GDM1 (cell line): ENCODE data around the gene TMEM269.

Experiments
- DNase-seq: peaks from one replicate; lab custom pipeline; 2025; lab: John Stamatoyannopoulos, UW

Gene TMEM269, protein sequence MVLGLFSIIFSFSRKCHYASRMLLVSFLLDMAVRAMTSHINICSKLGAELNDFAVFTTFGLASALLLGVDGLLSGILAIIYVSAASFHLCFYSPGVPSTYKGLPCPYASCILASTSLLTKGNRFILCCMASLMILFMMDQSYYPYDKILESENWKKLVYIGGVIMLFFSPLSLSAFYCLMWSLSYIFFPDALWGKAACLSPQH

DNA sequence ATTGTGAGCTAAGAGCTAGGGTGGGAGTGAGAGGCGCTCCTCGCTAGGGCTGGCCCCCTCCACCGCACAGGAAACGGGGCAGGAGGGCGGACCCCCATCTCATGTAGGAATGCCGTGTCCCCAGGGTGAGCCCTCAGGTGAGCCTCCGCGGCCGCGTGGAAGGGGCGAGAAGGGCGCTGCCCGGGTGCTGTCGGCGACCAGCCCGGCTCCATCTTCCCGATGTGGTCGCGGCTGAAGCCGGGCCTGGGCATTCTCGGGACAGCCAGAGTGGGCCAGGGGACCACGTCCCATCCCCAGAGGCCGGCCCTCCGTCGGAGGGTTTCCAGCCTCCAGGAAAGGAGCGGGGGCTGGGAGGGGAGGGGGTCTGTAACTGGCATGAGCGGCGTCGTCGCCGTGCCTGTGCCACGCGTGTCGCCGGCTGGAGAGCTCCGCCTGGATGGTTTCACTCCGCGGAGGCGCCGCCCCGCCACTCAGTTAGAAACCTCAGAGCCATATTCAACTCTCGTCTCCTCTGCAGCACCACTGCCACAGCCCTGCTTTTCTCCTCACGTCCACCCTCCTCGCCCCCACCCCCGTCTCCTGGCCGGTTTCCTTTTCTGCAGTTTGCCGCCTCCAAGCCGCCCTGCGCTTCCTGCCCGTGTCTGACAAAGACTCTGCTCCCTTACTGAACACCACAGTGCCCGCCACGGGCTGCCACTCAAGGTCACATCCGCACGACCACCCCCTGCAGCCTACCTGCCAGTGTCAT lies at the start of gene TMEM269:
TMEM269 (plus strand) TSS at position 46 of the 748 bp plus-strand sequence. CDS start 4,903 bp downstream, outside the sequence.
- no peak for DNase-seq

DNA sequence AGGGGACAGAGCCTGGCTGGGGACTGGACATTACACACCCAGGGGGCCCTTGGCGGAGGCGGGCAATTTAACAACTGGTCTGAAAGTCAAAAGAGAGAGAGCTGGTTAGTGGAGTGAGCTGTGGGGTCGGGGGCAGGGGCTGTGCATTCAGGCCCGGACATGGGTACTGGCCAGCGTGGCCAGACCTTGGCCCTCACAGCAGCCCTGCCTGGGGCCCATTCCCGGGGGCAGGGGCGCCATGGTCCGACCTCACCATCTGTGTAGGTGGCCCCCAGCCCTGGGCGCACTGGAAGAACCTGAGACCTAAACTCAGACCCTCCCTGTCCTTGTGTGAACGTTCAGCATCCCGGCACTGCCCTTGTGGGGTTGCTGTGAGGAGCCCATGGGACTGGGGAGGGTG lies 49.7 kb upstream of the TMEM269 start:
- DNase-seq, result no peak

DNA sequence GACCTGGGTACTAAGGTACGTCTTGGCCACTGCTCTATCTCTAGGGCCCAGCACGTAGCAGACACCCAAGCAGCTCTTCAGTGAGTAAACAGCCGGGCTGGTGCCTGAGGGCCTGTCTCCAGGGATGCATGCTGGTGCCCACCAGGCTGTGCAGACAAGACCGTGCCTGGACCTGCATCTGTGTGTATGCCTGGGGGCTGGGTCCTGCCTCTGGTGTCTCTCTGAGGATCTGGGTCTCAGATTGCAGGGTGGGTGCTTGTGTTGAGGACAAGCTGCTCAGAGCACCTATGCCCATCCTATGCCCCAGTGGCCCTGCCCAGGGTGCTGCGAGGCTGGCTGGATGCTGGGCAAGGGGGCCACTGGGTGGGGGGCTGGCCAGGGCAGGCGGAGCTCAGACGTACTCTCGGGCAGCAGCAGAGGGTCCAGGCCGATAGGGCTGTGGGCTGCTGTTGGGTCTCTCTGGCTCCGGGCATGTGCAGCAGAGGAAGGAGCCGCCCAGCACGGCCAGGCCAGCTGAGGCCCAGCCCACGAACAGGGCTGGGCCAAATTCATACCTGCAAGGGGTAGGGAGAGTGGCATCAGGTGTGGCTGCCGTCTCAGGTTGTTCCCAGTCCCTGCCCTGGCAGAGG lies 49.2 kb upstream of the TMEM269 start:
- DNase-seq, result no peak

DNA sequence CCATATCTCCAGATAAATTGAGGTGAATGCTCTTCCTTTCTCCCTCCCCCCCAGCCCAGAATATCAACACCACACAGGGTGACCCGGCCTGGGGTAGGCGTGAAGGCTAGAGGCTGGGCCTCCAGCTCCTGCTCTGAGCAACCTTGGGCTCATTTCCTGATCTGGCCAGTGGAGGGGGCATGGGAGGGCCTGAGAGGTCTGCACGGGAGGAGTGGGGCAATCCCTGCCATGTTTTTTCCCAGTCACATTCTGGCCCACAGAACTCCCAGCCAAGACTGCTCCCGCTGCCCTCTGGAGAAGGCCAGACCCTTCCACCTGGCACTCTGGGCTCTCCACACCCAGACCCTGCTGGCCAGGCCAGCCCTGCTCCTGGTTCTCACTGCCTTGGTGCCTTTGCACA lies 48.6 kb upstream of the TMEM269 start:
- DNase-seq, result no peak

DNA sequence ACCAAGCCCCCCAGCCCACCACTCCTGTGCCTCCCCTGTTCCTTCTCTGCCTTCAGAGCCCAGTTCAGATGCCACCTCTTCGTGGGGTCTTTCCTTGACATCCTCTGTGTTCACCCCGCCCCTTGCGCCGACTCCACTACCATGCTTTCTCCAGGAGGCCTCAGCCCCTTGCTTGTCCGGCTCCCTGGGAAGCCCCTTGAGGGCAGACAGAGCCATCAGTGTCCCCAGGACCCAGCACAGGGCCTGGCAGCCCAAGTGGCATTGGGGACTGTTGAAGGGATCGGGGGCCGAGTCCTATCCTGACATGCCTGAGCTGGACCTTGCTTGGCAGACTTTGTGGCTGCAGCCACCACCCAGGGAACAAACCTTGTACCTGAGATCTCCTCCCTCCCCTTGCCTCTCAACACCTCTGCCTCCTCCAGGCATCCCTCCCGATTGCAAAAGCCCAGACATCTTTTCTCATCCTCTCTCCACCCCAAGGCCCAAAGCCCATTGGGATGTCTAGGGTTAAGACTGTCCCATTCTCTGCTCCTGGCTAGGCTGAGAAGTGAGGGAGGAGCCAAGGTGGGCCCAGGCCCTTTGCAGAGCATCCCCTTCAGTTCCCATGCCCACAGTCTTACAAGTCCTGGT lies 48.1 kb upstream of the TMEM269 start:
- no peak for DNase-seq

DNA sequence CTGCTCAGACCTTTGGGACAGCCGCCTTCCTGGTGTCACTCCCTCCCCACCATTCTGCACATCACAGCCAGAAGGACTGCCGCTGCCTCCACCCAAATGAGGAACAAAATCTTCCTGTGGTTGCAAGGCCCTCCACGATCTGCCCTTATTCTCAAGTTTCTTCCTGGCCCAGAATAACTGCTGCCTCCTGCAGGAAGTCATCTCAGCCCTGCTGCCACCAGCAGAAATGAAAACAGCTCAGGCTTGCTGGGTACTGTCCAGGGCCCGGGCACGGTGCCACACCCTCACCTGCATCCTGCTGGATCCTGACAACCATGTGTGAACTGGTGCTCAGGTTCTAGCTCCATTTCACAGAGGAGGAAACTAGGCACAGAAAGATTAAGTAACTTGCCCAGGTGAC lies 47.5 kb upstream of the TMEM269 start:
- peak; percentile 88 for DNase-seq

DNA sequence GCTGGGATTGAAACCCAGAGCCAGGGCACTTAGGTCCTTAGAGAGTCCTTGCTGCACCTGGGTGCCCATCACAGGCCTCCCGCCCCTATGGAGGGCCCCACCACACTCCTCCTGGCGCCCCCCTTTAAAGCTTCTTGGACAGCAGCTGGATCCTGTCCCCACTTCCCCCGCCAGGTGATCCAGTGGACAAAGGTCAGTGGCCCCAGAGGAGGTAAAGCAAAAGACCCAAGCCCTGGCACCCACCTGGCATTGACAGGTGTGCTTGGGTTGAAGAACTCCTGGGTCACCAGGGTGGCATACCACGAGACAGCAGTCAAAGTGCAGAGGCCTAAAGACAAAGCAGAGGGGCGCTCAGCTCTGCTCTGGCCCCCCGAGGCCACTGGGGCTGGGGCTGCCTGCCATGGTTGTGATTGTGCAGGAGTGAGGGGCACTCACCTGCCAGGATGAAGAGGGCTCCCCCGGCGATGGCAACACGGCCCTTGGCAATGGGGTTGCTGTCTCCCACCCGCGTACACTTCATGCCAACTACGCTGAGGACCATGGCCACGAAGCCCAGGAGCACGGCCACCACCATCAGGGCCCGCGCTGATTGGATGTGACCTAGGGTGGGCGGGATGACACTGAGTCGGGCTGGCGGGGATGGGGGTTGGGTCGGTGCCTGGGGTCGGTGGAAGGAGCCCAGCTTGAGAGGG lies 46.7 kb upstream of the TMEM269 start:
- DNase-seq, result no peak

DNA sequence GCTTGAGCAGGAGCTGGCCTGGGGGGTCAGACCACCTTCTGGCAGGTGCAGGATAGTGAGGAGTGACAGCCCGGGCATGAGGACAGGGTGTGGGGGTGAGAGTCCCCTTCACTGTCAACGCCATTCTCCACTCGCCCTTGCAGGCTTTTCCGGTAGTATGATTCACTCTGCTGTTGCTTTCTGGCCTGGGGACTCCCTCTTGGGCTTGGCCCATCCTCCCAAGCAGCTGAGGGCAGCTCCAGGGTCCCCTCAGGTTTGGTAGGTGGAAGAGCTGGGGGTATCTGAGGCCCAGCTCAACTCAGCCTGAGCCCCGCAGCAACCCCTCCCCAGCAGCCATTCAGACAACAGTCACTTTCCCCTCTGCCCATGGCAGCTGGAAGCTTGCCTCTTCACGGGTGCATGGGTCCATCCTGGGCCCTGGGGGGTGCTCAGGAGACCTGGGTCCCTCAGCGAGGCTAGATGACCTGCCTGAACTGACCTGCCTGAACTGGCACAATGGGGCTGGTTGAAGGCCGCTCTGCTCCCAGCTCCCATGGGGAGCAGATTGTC lies 46.0 kb upstream of the TMEM269 start:
- no peak for DNase-seq

DNA sequence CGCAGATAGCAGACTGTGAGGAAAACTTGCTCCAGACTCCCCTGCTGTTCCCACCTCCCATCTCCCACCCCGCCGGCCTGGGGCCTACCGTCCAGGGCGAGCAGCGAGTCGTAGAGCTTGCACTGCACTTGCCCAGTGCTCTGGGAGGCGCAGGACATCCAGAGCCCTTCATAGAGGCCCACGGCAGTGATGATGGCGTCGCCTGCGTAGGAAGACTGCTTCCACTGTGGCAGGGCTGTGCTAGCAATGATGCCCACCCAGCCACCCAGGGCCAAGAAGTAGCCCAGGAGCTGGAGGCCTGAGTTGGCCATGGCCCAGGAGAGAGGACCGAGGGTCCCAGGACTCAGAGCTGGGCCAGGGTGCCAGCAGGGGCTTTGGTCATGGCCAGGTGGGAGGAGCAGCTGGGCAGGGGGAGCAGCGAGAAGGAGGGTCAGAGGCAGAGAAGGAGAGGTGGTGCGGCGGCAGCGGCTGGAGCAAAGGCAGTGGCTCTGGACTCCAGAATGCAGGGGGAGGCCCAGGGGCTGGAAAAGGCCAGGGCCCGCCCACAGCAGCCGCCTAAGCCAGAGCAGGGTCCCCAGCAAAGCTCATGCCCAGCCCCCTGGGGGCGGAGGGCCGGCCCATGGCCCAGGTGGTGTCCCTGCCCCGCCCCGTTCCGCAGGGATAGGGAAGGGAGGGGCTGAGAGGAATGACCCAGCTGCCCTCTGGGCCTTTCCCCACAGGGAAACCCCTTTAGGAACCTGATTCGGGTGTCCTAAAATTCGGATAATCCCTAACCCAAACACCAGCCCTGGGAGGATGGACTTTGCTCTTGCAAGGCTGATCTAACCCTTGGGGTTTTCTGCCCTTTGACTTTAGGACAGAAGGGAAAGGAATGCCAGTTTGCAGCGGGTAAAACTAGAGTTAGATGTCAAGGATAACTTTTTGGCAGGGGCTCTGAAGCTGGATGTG lies 44.8 kb upstream of the TMEM269 start, which contains the start of gene CLDN19:
CLDN19 (minus strand) TSS at position 484 of the 948 bp plus-strand sequence; CDS start at position 311, 173 bp downstream.
- no peak for DNase-seq

DNA sequence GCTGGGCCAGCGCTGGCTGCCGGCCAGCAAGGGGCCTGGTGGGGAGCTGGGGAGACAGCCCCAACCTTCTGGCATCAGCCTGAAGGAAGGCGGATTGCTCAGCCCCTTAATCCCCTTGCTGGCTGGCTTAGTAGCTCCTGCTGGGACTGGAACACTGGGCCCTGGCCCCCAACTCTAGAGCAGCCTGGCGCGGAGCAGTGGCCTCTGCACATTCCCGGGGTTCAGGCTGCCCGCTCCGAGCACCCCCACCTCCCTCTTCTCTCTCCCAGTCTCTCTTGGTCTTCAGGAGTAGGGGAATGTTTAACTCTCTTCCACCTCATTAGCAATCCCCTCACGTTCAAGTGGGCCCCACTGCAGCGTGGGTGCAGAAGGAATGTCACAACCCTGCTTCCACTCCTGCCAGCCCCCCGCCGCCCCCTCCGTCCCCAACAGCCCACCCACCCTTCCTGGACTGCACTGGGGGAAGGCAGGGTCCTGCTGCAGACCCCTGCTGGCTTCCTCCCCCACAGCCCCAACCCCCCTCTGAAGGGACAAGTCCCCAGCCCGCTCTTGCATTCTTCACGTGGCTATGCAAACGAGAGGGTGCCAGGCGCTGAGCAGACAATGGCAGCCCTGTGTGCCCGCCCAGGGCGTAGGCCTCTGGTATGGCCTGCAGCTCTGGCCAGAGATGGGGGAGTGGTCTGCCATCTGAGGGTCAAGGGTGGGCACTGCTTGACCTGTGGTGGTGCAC lies 43.8 kb upstream of the TMEM269 start:
- no peak for DNase-seq

DNA sequence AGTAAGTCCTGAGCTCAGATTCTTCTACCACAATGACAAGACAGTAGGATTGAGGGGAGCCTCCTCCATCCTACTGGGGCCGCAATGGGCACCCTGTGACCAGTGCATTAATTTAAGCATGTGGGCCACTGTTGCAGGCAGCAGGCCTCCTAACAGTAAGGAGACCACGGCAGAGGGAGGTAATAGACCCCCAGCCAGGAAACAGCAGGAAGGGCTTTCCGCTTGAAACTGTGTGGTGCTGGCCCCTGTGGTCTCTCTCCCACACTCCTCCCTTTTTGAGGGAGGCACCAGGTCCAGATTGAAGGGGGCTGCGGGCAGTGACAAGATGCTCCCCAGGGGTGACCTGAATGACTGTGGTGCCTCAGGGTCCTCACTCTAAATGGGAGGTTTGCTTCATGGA lies 43.1 kb upstream of the TMEM269 start:
- DNase-seq, result no peak

DNA sequence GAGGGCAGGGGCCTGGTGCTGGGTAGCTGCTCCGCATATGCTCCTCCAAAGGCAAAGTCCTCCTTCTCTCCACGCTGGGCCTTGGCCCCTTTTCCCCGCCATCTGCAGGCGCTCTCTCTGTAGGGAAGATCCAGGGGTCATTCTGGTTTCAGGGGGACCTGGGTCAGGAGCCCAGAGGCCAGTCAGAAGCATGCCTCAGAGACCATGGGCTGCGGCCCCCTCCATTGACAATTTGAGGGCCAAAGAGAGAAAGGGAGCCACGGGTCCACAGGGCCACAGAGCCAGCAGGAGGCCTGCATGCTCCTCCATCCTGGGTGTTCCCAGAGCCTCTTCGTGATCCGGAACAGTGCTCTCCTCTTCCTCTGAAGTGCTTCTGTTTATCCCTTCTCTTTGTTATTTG lies 42.6 kb upstream of the TMEM269 start:
- no peak for DNase-seq

DNA sequence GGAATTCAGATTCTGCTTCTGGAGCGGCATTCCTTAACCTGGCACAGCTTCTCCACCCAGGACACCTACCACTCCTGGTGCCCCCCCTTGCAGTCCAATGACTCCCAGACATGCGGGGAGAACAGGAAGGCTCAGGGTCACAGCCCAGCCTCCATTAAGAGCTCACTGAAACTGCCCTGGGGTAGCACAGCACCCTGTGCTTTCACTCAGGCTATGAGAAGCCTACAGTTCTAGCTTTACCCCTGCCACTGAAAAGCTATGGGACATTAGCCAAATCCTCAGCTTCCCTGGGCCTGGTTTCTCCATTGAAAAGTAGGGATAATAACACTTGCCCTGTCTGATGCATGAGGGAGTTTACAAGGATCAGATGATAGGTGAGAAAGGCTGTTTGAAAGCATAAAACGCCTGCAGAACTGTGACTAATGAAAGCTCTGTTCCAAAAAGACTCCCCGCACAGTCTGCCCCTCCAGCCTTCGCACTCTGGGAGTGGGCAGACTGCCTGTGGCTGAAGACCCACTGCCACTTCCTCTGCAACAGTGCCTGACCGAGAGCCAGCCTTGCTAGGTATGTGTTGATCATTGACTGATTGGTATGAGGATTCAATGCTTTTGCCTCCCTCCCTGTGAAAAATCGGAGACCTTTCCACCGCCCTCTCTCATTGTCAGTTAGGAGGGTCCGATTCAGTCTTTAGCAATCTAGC lies 42.0 kb upstream of the TMEM269 start:
- no peak for DNase-seq

DNA sequence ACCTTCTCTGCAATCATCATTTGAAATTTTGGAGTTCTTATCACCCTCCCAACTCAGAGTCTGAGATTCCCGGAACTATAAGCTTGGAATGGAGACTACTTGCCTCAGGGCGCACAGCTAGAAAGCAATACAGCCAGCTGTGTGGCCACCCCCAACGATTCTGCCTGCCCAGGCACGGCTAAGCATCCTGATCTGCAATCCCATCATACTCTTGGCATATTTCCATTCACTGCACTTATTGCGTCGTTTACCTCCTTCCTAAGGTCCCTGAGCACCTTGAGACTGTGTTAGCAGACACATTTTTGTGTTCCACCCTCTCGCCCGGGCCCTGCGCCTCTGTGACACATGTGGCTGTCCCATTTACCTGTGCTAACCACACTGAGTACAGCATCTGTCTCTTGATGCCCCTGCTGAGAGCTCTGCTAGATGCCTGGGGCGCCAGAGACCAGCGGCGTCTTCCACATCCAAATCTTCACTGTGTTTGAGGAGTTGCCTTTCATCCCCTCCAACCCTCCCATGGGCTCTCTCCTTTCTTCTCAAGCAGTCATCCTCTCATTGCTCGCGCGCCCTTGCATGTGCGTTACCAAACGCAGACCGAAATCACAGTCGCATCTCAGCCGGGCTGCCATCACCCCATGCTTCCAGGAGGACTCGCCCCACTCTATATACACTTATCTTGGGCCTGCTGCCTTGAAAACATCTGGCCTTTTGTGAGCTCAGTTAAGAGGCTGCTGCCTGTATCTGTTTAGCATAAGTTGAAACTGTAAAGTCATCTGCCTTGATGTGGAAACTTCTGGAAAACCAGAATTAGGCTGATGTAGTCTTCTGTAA lies 41.3 kb upstream of the TMEM269 start:
- no peak for DNase-seq

DNA sequence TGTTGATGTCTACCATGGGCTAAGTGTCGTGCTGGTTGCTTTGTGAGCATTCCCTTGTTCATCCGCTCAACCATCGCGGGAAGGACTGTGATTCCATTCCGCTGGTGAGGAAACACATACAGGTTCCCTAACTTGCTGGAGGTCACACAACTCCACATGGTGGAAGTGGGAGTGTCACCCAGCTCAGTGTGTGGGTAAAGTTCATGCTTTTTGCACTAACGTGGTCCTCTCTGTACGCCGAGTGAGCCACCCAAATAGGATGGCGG lies 40.7 kb upstream of the TMEM269 start:
- DNase-seq, result no peak

DNA sequence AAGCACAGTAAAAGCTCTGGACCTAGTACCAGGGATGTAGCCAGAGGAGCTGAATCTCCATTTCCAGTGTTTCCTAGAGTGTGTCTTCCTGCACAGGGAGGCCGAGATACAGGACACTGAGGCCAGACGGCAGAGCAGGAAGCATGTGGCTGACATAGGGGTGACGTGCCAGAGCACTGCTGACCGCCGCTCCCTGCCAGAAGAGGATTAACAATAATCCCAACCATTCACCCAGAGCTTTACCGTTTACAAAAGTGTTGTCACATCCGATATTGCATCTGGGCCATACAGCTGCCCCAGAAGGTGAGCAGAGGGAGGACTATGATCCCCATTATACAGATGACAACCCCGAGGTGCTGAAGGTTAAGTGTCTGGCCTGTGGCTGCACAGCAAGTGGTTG lies 38.9 kb upstream of the TMEM269 start:
- DNase-seq, result no peak

DNA sequence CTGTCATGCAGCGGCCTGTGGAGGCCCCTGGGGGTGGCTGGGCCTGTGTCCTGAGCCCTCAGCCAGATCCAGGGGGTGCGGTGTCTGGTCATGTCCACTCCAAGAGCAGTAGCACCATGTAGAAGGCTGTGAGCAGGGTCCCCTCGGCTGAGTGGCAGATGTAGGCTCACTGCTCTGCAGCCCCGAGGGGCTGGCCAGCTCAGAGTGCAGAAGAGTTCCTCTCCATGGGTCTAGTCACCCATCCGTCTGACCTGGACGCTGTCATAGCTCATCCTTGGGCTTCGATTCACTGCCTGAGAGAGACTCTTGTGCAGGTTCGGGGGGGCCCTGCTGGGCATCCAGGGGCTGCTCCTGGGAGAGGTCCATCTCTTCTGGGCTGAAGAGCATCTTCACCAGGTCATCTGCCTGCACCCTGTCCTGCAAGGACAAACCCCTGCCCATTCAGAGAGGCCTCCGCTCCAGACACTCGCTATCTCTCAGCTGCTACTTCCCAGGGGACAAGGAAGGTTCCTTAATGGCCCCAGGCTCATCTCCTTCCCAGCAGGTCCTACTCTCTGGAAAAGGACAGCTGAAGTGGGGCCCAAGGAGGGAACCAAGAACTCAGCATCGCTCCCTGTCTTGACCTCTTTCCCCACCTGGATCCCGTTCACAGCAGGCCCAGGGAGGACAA lies 38.2 kb upstream of the TMEM269 start:
- no peak for DNase-seq

DNA sequence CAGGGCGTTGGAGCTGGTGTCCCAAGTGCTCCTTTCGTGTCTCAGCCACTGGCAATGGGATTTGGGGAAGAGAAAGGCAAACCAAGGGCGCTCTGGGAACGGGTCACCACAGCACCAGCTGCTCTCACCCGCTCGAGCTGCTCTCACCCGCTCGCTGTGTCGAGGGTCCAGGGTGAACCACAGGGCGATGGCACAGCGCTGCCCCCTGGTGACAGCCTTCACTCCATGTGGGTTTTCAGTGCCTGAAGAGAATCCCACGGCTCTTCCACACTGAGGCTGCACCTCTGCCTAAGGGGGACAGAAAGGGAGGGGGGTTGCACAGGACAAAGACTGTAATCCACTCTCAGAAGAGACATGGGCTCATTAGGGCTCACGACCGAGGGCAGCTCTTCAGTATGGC lies 37.7 kb upstream of the TMEM269 start:
- peak; percentile 36 for DNase-seq
